DOHH2 (cell line): ENCODE measurements around the gene C6orf89.

Experiments used
- H3F3A ChIP-seq: fragments of 200-600 bp; sonication (generic), shearing (Covaris generic); 2 replicates; pipeline ENCODE4 v1.6.0; 2016; ENCODE audit warnings: antibody characterized with exemption, mild to moderate bottlenecking; ENCODE audit not compliant: control insufficient read depth, insufficient read depth
- H3K27ac ChIP-seq: fragments of 200-600 bp; sonication (generic); 2 replicates; pipeline ENCODE4 v1.5.1; 2014; ENCODE audit warnings: low read depth, mild to moderate bottlenecking, low read length, moderate library complexity
- H3K27me3 ChIP-seq: fragments of 200-600 bp; sonication (generic); 2 replicates; pipeline ENCODE4 v1.6.1; 2014; ENCODE audit warnings: mild to moderate bottlenecking, low read length, mixed read lengths; ENCODE audit not compliant: control insufficient read depth
- H3K36me3 ChIP-seq: fragments of 200-600 bp; sonication (generic); 2 replicates; pipeline ENCODE4 v1.6.1; 2014; ENCODE audit warnings: mild to moderate bottlenecking, low read length, moderate library complexity, mixed read lengths; ENCODE audit not compliant: control insufficient read depth
- H3K4me1 ChIP-seq: fragments of 200-600 bp; sonication (generic); 2 replicates; pipeline ENCODE4 v1.6.1; 2014; ENCODE audit warnings: mild to moderate bottlenecking, low read length, mixed read lengths; ENCODE audit not compliant: control insufficient read depth
- H3K4me2 ChIP-seq: fragments of 200-600 bp; sonication (generic); 2 replicates; pipeline ENCODE4 v1.6.0; 2014; ENCODE audit warnings: mild to moderate bottlenecking, low read length, moderate library complexity
- H3K4me3 ChIP-seq: fragments of 200-600 bp; sonication (generic); 2 replicates; pipeline ENCODE4 v1.5.1; 2014; ENCODE audit warnings: mild to moderate bottlenecking, low read length, mixed read lengths
- H3K79me2 ChIP-seq: fragments of 200-600 bp; sonication (generic); 2 replicates; pipeline ENCODE4 v1.6.1; 2014; ENCODE audit warnings: mild to moderate bottlenecking, low read length, mixed read lengths; ENCODE audit not compliant: control insufficient read depth
- H3K9me2 ChIP-seq: fragments of 200-600 bp; sonication (generic); replicated peaks from 2 replicates; pipeline ENCODE4 v1.6.1; 2014; ENCODE audit warnings: mild to moderate bottlenecking, low read length, mixed read lengths; ENCODE audit not compliant: control insufficient read depth
- H3K9me3 ChIP-seq: fragments of 200-600 bp; sonication (generic); 2 replicates; pipeline ENCODE4 v1.6.1; 2014; ENCODE audit warnings: antibody characterized with exemption, low read length, mixed read lengths; ENCODE audit not compliant: control insufficient read depth, insufficient read depth
- H4K20me1 ChIP-seq: fragments of 200-600 bp; sonication (generic); 2 replicates; pipeline ENCODE4 v1.6.0; 2014; ENCODE audit warnings: low read depth, mild to moderate bottlenecking, antibody characterized with exemption, low read length, moderate library complexity; ENCODE audit not compliant: control insufficient read depth, insufficient read depth
- CTCF ChIP-seq: fragments of 200-600 bp; sonication (generic); IDR thresholded peaks from one replicate; pipeline ENCODE4 v1.5.1; 2014; ENCODE audit warnings: antibody characterized with exemption, mild to moderate bottlenecking, low read depth, low read length; ENCODE audit not compliant: poor library complexity, severe bottlenecking
- EZH2phosphoT487 ChIP-seq: fragments of 200-600 bp; sonication (generic); IDR thresholded peaks from 2 replicates; pipeline ENCODE4 v1.6.1; 2017; ENCODE audit warnings: borderline replicate concordance, mild to moderate bottlenecking, antibody characterized with exemption, low read length, moderate library complexity, mixed read lengths

The C6orf89 gene

GRCh38 chr6:36954262-36954931 lies 68.6 kb downstream of the C6orf89 start, which contains the start of gene PI16:
PI16 (plus strand) TSS chr6:36954738; CDS start chr6:36954761, 23 bp downstream.
- H3K27me3 ChIP-seq: no peaks in the 10 kb centered on the region
- H3K4me2 ChIP-seq: peak within 1 kb of the TSS; percentile 53
- peak within 1 kb of the TSS; percentile 33 for H3K4me3 ChIP-seq

GRCh38 chr6:36955136-36955535 lies 69.4 kb downstream of the C6orf89 start:
- no peak overlapping the region for H3K27ac ChIP-seq
- H3K27me3 ChIP-seq: no peaks in the 10 kb centered on the region
- no peaks in the 10 kb centered on the region for H3K36me3 ChIP-seq
- H3K4me3 ChIP-seq: peak overlapping the region; percentile 33
- H3K9me2 ChIP-seq: no peaks in the 10 kb centered on the region
- peaks cover 25% of the 10 kb centered on the region for H3K4me1 ChIP-seq
- no peaks in the 10 kb centered on the region for H3K9me3 ChIP-seq
- H4K20me1 ChIP-seq: no peaks in the 10 kb centered on the region
- H3K4me2 ChIP-seq: peak overlapping the region; percentile 53
- H3K79me2 ChIP-seq: no peaks in the 10 kb centered on the region
- peaks cover 3% of the 10 kb centered on the region for H3F3A ChIP-seq
- TF ChIP-seq EZH2phosphoT487 (no peak), CTCF (no peak)

More at GRCh38 chr6:36954262-36954931, 68.6 kb downstream of the C6orf89 start, which contains the start of gene PI16:
- TF ChIP-seq CTCF (no peak), EZH2phosphoT487 (no peak)
- Histone ChIP-seq H3K27ac (no peak within 1 kb of the TSS), H3K9me3 (no peaks in the 10 kb centered on the region), H3F3A (no peaks in the 10 kb centered on the region), H3K9me2 (no peaks in the 10 kb centered on the region), H3K36me3 (no peaks in the 10 kb centered on the region), H4K20me1 (no peaks in the 10 kb centered on the region), H3K79me2 (no peaks in the 10 kb centered on the region), H3K4me1 (peaks cover 25% of the 10 kb centered on the region)

DNA sequence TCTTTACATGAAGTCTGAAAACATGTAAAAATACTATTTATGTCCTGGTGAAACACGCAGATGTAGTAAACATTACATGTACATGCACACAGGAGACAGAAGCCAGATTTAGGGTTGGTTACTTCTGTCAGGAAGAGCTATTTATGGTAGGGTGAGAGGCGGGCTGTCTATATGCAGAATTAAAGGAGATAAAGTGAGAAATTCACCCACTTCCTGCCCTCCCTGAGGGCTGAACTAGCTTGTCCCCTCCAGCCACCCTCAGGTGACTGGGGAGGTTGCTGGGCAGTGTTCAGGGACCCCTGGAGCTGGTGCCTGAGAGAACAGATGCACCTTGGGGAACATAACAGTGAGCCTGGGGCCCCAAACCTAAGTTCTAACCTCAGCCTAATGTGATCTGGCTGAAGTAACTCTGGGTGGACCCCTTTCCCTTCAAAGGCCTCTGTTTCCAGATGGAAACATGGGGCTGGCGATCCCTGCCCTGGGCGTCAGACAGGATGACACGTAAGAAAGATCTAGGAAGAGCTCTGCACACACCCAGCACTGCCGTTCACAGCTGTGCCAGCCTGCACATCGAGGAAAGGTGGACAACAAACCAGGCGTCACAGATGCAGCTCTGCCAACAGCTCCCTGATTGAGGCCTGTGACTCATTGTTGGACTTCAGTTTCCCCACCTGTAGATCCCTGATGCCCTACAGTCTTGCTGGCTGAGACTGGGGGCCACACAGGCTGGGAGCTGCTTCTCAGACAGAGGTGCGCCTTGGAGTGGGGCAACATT lies 70.1 kb downstream of the C6orf89 start:
- Histone ChIP-seq H3K36me3 (no peaks in the 10 kb centered on the region), H3K27me3 (no peaks in the 10 kb centered on the region), H3K4me2 (peak overlapping the region; percentile 53), H3K9me3 (no peaks in the 10 kb centered on the region), H3K9me2 (no peaks in the 10 kb centered on the region), H3K27ac (no peak overlapping the region), H3K4me1 (peaks cover 25% of the 10 kb centered on the region), H3K79me2 (no peaks in the 10 kb centered on the region), H3F3A (peaks cover 4% of the 10 kb centered on the region), H4K20me1 (no peaks in the 10 kb centered on the region), H3K4me3 (peak overlapping the region; percentile 33)
- TF ChIP-seq CTCF (no peak), EZH2phosphoT487 (no peak)
